Natural killer cell (primary cell): ENCODE measurements around the gene EXOC6B. TPM values are rescaled to one million over a fixed set of nuclear protein-coding genes. Genes with fewer than 3 reads are reported as not detected.

ENCODE experiments used
- ATAC-seq, 3 donors: fragments of 150-1000 bp in 2 of 3; fragments of 200-7000 bp in 1 of 3; cut with Tn5 transposase; 1 replicate in 1 of 3; 2 replicates in 2 of 3; pipeline ENCODE4 v1.10.0; 2021; ENCODE audit warnings: mild to moderate bottlenecking in 2 of 3, moderate library complexity in 2 of 3
- DNase-seq, 2 donors: peaks; one replicate each; pipeline versions ENCODE4 v3.0.0 to v3.0.0-alpha.2; 2013 to 2021; ENCODE audit warnings: mixed read lengths in 1 of 2
- H3K27ac ChIP-seq: one replicate; pipeline ENCODE4 v1.5.1; 2013; ENCODE audit warnings: mild to moderate bottlenecking, low read length
- H3K27me3 ChIP-seq: one replicate; pipeline ENCODE4 v1.6.1; 2013; ENCODE audit warnings: low read length; ENCODE audit not compliant: control insufficient read depth, insufficient read depth
- H3K36me3 ChIP-seq: one replicate; pipeline ENCODE4 v1.6.1; 2013; ENCODE audit warnings: low read length; ENCODE audit not compliant: control insufficient read depth, insufficient read depth
- H3K4me1 ChIP-seq: one replicate; pipeline ENCODE4 v1.6.1; 2013; ENCODE audit warnings: low read length; ENCODE audit not compliant: control insufficient read depth, insufficient read depth
- H3K4me3 ChIP-seq: one replicate; pipeline ENCODE4 v1.5.1; 2013; ENCODE audit warnings: low read length
- H3K9me3 ChIP-seq: one replicate; pipeline ENCODE4 v1.6.1; 2013; ENCODE audit warnings: low read length; ENCODE audit not compliant: control insufficient read depth, insufficient read depth
- H3K27ac Mint-ChIP-seq, 2 donors: one replicate each; pipeline ENCODE4 v1.8.0; 2022; ENCODE audit warnings: mild to moderate bottlenecking in 2 of 2, mixed read lengths in 2 of 2, moderate library complexity in 1 of 2
- H3K27me3 Mint-ChIP-seq, 2 donors: one replicate each; pipeline ENCODE4 v1.8.0; 2022; ENCODE audit warnings: low read depth in 2 of 2, mixed read lengths in 2 of 2
- H3K36me3 Mint-ChIP-seq: one replicate; pipeline ENCODE4 v1.8.0; 2022; ENCODE audit warnings: mixed read lengths
- H3K4me1 Mint-ChIP-seq, 2 donors: one replicate each; pipeline ENCODE4 v1.8.0; 2022; ENCODE audit warnings: mixed read lengths in 2 of 2
- H3K4me3 Mint-ChIP-seq: one replicate; pipeline ENCODE4 v1.8.0; 2022; ENCODE audit warnings: mild to moderate bottlenecking, moderate library complexity, mixed read lengths
- H3K9me3 Mint-ChIP-seq, 2 donors: one replicate each; pipeline ENCODE4 v1.8.0; 2022; ENCODE audit warnings: mixed read lengths in 2 of 2
- WGBS: methylation state at CpG from one replicate; pipeline ENCODE4 v1.1.7; 2013; ENCODE audit warnings: missing lambda C conversion rate; ENCODE audit not compliant: insufficient coverage; 5-methylcytosine and 5-hydroxymethylcytosine counted together
- intact Hi-C: fragments of 100-400 bp; cut with micrococcal nuclease; formaldehyde crosslinking; loops from one replicate; pipeline ENCODE4 v1.14.2; 2022
- total RNA-seq, 4 donors: library from RNA; stranded (reverse); fragments of 120-200 nt in 1 of 4; gene quantifications; one replicate each; pipeline versions ENCODE4 v1.2.3 to v1.2.4, GENCODE V29; 2013 to 2022
- TF ChIP-seq, protein P1 (sequence below): fragments of 200-600 bp; IDR thresholded peaks from one replicate; pipeline ENCODE4 v1.8.0; 2022; ENCODE audit warnings: antibody characterized with exemption

EXOC6B gene
- total RNA-seq, 3 donors from 2014 or later (not counting 1 experiment from before 2014, with no cell fraction given) = 16.6 to 17.2 (median 17.1) TPM

DNA sequence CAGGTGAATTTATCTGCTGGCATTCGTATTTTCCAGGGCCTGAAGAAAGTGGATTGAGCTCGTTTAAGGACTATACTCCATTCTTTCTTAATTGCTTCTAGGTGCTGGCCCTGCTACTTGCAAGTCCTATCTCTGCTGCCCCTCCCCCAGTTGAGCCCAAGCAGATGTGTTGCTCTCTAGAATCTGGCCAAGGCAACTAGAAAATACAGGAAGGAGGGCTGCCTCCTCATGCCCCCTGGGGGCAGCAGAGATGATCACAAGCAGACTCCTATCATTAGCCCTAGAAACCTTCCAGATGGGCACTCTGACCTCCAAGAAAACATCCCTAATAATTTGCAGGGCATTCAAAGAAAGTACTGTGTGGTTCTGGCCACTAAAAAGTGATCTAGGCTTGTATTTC is 605.7 kb downstream of the EXOC6B start:
- 76% methylated on average over 2 of the region's 2 CpGs for WGBS
- intact Hi-C loops = no loop called here

DNA sequence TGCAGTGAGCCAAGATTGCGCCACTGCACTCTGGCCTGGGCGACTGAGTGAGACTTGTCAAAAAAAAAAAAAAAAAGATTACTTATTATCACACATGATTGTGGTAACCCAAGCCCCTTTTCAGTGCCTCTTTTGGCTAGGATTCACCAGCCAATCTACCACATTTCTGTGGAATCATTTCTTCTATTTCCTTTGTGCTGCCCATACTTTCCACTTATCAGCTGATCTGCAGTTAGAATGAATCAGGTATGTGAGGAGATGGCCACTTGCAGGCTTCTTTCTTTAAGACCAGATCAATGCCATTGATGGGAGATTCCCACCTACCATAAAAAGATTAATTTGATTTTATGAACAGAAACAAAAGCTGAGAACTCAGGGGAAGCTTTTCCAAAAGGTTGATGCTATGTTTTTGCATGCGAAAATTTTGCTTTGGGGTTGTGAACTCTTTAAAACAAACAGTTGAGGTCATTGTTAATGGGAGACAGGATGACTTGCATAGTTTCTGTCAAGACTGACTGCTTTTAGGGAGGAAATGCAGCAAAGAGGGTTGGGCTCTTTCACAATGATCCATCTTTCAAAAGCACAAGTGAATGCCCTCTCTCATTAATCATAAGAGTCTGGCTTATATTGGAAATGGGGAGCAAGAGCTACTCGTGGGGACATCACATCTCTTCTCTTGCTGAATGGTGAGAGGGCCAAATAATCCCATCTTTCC is 611.2 kb downstream of the EXOC6B start:
- no peaks in the 10 kb centered on the region for H3K9me3 ChIP-seq
- H3K36me3 Mint-ChIP-seq = no peaks in the 10 kb centered on the region
- H3K27me3 ChIP-seq = no peaks in the 10 kb centered on the region
- H3K4me3 ChIP-seq = no peak overlapping the region
- H3K4me1 Mint-ChIP-seq = no peaks in the 10 kb centered on the region
- intact Hi-C loops = no loop called here
- ATAC-seq (no peak), DNase-seq (no peak)
- H3K9me3 Mint-ChIP-seq = no peaks in the 10 kb centered on the region
- H3K27ac ChIP-seq = no peak overlapping the region
- H3K4me3 Mint-ChIP-seq = no peak overlapping the region
- no peaks in the 10 kb centered on the region for H3K4me1 ChIP-seq
- H3K36me3 ChIP-seq = no peaks in the 10 kb centered on the region
- TF ChIP-seq, protein P1, sequence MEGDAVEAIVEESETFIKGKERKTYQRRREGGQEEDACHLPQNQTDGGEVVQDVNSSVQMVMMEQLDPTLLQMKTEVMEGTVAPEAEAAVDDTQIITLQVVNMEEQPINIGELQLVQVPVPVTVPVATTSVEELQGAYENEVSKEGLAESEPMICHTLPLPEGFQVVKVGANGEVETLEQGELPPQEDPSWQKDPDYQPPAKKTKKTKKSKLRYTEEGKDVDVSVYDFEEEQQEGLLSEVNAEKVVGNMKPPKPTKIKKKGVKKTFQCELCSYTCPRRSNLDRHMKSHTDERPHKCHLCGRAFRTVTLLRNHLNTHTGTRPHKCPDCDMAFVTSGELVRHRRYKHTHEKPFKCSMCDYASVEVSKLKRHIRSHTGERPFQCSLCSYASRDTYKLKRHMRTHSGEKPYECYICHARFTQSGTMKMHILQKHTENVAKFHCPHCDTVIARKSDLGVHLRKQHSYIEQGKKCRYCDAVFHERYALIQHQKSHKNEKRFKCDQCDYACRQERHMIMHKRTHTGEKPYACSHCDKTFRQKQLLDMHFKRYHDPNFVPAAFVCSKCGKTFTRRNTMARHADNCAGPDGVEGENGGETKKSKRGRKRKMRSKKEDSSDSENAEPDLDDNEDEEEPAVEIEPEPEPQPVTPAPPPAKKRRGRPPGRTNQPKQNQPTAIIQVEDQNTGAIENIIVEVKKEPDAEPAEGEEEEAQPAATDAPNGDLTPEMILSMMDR = no peak
- no peaks in the 10 kb centered on the region for H3K27me3 Mint-ChIP-seq
- WGBS = 68% methylated on average over 4 of the region's 4 CpGs
- H3K27ac Mint-ChIP-seq = no peak overlapping the region

More for the DNA sequence above, 605.7 kb downstream of the EXOC6B start:
- DNase-seq (no peak), ATAC-seq (no peak)
- no peak overlapping the region for H3K27ac Mint-ChIP-seq
- no peaks in the 10 kb centered on the region for H3K9me3 Mint-ChIP-seq
- TF ChIP-seq, protein P1 = no peak
- no peaks in the 10 kb centered on the region for H3K4me1 ChIP-seq
- no peak overlapping the region for H3K4me3 ChIP-seq
- H3K36me3 ChIP-seq = no peaks in the 10 kb centered on the region
- H3K27ac ChIP-seq = no peak overlapping the region
- no peaks in the 10 kb centered on the region for H3K27me3 ChIP-seq
- H3K36me3 Mint-ChIP-seq = no peaks in the 10 kb centered on the region
- no peaks in the 10 kb centered on the region for H3K9me3 ChIP-seq
- no peak overlapping the region for H3K4me3 Mint-ChIP-seq
- no peaks in the 10 kb centered on the region for H3K27me3 Mint-ChIP-seq
- H3K4me1 Mint-ChIP-seq = no peaks in the 10 kb centered on the region

DNA sequence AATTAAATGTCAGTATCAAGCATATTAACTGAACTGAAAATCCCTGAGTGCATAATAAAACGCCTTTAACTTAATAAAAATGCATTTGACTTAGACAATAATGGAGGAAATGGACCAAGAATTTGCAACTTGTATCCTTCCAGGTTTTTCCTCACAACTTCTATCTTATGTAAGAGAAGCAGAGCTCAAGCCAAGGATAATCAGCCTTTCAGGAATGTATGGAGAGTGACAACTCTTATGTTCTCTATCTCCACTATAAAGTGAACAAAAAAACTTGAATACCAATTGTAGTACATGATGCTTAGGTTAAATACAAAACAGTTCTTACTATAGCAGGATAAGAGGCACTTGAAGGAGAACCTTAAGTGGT is 613.4 kb downstream of the EXOC6B start:
- no peaks in the 10 kb centered on the region for H3K9me3 Mint-ChIP-seq
- H3K4me3 Mint-ChIP-seq = no peak overlapping the region
- no peaks in the 10 kb centered on the region for H3K27me3 Mint-ChIP-seq
- no peaks in the 10 kb centered on the region for H3K4me1 Mint-ChIP-seq
- Histone ChIP-seq H3K27me3 (no peaks in the 10 kb centered on the region), H3K9me3 (no peaks in the 10 kb centered on the region), H3K4me3 (no peak overlapping the region), H3K36me3 (no peaks in the 10 kb centered on the region), H3K27ac (no peak overlapping the region), H3K4me1 (no peaks in the 10 kb centered on the region)
- TF ChIP-seq, protein P1 = no peak
- no peak overlapping the region for H3K27ac Mint-ChIP-seq
- no CpG with 5 or more reads among the region's 1 CpG for WGBS
- ATAC-seq = no peak
- H3K36me3 Mint-ChIP-seq = no peaks in the 10 kb centered on the region
- DNase-seq = no peak
- intact Hi-C loops = no loop called here
